GM21447 (cell line): Measurements from ENCODE around the gene P4HB.

Experiments
- ATAC-seq: cut with Tn5 transposase; IDR thresholded peaks from one replicate; pipeline ENCODE4 v1.9.1; 2021; ENCODE audit not compliant: unreplicated experiment

The P4HB gene

GRCh38 chr17:81868674-81869220, 8.4 kb upstream of the P4HB start:
- no peak for ATAC-seq

GRCh38 chr17:81867991-81868673, 7.8 kb upstream of the P4HB start:
- no peak for ATAC-seq

GRCh38 chr17:81867170-81867990, 7.0 kb upstream of the P4HB start:
- no peak for ATAC-seq

- ATAC-seq: no peak
Observed at GRCh38 chr17:81866440-81867169, 6.3 kb upstream of the P4HB start.

- ATAC-seq: no peak
Observed at GRCh38 chr17:81865733-81866439, 5.6 kb upstream of the P4HB start.

DNA sequence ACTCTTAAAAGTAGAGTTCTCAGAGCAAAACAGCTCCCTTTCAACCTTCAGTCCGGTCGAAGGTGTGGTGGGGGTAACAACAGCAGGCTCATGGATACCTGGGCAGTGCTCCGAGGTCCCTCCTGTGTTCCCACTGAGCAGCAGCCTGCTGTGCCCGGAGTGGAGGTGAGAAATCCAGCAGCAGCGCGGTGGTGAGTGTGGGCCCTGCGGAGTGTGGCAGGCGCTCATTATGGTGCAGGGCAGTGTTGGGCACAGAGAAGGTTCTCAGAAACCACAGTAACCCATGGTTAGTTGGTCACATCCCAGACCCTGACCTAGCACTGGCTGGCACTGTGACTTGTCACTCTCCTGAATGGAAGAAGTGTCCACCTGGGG, 5.0 kb upstream of the P4HB start:
- no peak for ATAC-seq

- no peak for ATAC-seq
Observed at GRCh38 chr17:81863833-81864768, 3.8 kb upstream of the P4HB start.

GRCh38 chr17:81863123-81863675, 2.9 kb upstream of the P4HB start:
- no peak for ATAC-seq

DNA sequence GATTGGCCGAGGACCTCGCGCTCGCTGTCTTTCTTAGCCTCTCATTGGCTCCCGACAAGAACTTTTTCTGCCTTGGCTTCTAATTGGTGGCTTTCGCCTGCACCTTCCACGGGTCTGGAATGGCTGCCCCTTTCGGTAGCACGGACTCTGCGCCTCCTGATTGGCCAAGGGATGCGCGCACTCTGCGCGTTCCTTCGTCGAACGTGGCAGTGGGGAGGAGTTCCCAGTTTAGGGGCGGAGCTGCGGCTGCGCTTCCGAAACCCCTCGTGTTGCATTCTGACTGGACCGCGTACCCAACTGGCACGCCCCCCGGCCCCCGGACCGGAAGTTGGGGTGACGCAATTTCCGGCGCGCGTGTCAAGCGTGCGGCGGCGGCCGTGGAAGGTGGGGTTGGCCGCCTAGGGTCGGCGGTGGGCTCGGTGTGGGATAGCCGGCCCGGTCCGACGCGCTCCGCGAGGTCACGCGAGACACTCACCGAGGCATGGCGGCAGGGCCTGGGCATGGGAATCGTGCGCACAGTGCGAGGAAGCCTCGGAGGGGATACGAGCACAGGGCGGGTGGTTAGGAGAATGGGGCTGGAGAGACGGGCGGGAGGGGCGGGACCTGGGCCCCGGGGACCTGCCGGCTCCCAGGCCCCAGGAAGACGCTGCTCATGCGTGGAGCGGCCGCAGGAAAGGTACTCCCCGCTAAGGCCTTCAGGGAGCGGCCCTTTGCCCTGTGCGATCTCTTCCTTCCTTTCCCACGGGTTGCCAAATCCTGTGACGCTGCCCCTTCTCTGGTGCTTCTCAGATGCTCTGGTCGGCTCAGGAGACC, 627 bp upstream of the P4HB start:
- peak; percentile 78 for ATAC-seq

DNA sequence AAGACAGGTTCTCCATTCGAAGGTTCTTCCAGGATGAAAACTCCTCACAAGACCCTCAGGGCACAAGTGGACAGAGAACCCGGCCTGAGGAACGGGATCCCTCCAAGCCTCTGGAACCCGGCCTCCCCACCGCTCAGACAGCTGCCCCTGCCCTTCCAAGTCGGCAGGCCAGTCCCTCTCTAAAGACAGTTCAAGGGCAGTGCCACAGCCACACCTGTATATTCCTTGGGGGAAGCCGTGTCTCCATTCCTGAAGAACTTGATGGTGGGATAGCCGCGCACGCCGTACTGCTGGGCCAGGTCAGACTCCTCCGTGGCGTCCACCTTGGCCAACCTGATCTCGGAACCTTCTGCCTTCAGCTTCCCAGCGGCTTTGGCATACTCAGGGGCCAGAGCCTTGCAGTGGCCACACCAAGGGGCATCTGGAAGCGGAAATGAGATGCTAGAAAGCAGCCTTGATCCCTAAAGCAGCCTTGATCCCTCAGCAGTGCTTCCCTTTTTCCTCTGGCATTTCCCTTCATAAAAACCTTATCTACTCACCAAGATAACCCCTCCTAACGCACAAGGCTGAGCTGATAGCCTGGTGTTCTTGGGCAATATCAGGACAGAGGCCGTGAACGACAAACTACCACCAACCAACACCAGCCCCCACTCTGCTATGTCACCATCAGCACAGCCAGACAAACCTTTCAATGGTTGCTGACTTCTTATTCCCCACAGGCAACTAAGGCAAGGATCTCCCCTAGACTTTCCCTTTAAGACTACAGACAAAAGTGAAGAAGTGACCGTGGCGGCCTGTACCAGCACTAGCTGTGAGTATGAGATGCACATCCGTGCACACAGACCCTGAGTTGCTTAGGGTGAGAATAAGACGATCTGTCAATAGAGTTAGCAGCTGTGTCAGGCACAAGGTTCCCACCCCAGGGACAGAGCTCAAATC, 1.1 kb downstream of the P4HB start:
- no peak for ATAC-seq

DNA sequence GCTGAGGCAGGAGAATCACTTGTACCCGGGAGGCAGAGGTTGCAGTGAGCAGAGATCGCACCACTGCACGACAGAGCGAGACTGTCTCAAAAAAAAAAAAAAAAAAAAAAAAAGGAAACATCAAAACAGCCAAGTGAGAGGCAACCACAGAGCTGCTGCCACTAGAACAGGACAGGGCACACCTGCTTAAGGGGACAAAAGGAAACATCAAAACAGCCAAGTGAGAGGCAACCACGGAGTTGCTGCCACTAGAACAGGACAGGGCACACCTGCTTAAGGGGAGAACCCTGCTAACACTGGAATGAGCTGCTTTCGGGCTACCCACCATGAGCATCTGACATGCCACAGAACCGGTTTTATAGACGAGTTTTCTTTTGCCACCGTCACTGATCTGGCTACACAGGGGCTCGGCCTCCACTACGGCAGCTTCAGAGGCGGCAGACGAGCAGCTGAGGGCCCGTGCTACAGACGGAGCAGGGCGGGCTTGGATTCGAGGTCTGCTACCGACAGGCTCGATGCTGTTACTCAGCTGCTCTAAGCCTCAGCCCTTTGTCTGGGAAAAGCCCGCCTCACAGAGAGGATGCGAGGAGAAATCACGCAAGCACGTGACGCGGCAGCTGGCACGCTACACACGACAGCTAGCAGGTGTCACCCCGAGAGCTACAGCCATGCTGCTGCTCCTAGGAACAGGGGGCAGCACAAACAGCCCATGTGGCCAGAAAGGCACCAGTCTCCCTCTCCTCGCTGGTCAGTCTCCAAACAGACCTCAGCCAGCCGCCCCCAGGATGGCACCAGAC, 2.0 kb downstream of the P4HB start:
- no peak for ATAC-seq

- ATAC-seq: no peak
Observed at GRCh38 chr17:81854974-81855774, 5.2 kb downstream of the P4HB start.

GRCh38 chr17:81852237-81852636, 8.1 kb downstream of the P4HB start:
- ATAC-seq: no peak

DNA sequence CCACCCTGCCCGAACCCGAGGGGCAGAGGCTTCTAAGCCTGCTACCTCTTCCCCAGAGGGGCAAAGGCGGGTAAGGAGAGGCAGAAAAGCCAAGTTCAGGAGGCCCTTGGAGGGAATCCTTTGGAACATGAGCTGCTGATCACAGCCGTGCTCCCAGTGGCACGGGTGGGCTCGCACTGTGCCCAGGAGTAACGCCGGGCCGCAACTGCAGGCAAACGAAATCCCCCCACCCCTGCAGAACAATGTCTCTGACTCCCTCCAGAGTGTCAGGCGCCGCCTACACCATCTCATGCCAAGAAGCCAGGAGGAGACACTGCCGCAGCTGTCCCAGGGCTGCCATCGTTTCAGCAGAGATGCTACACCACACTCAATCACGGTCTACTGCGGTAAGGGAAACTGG, 8.9 kb downstream of the P4HB start:
- ATAC-seq: no peak

DNA sequence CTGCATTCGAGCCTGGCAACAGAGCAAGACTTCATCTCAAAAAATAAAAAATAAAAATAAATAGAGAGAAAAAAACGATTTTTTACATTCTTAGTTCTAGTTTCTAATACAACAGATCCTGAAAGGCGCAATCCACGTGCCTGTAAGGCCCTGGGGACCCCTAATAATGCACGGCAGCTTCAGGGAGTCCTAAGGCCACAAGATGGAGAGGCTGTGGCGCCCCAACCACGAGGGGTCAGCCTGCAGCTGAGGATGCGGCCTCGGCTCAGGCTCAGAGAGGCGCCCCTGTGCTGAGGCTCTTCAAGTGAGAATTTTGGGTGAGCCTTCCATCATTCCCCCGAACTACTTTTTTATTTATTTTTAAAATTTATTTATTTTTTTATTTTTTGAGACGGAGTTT, 10.9 kb downstream of the P4HB start:
- ATAC-seq: no peak
